Hypothalamus (tissue), 51 donors: ENCODE measurements around the gene RAB37.

Source experiments
- DNase-seq, 51 donors: peaks; one replicate each; lab custom pipeline; 2025; lab: John Stamatoyannopoulos, UW

The RAB37 gene

DNA sequence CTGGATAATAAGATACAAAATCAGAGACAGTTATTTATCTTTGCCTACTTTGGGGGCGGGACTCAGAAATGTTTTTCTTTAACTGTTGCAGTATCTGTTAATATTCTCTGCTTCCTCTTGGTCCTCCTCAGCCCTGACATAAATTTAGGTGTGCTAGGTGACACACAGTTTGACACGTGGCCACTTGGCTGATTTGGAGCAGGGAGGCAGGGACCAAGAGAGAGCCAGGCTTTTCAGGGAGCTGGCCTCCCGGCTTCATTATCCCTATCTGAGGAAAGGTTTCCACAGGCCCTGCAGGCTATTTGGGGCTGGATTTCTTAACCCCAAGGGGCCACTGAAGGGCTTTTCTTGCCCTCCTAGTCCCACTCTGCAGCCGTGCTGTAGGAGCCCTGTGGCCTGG lies 59.2 kb downstream of the RAB37 start:
- no peak for DNase-seq

DNA sequence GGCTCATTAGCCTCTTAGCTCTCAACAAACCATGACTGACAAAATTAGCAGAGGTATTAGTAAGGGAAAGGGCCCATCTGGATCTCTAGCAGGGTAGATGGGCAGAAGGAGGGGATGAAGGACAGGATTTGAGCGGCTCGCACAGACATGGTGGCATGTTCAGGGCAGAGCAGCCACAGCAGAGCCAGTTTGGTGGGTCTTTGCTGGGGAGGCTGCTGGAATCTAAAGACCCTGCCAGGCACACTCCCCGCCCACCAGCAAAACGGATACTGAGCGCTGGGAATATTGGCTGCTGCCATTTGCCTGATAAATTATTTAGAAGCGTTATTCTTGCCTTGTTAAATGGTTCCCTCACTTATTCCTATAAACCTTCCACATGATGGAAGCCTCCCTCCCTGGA lies 59.8 kb downstream of the RAB37 start:
- DNase-seq: no peak
